GM12801 (cell line): ENCODE results near the gene FSHB.

Experiments
- CTCF ChIP-seq: IDR thresholded peaks from one replicate; pipeline ENCODE4 v1.5.1; 2011; ENCODE audit warnings: control low read depth; ENCODE audit not compliant: insufficient read length; ENCODE audit errors: extremely low read depth

Gene FSHB

GRCh38 chr11:30210357-30210756, 20.5 kb upstream of the FSHB start:
- no peak for TF ChIP-seq CTCF

GRCh38 chr11:30216534-30216933, 14.3 kb upstream of the FSHB start:
- no peak for TF ChIP-seq CTCF

- no peak for TF ChIP-seq CTCF
Observed at GRCh38 chr11:30218278-30218677, 12.5 kb upstream of the FSHB start.

- no peak for TF ChIP-seq CTCF
Observed at GRCh38 chr11:30225642-30226041, 5.2 kb upstream of the FSHB start.

- no peak for TF ChIP-seq CTCF
Observed at GRCh38 chr11:30228323-30228884, 2.4 kb upstream of the FSHB start.

- no peak for TF ChIP-seq CTCF
Observed at GRCh38 chr11:30239025-30239424, 8.2 kb downstream of the FSHB start.

- no peak for TF ChIP-seq CTCF
Observed at GRCh38 chr11:30244265-30244664, 13.5 kb downstream of the FSHB start.
